Stimulated activated CD8-positive, alpha-beta memory T cell treated with anti-CD3 and anti-CD28 coated beads, Interleukin-12 subunit alpha, Interleukin-12 subunit beta, amount 100 ng/mL, for 24 hours (primary cell): ENCODE results near the gene GLRA1.
"Not testable (repeated sequence)": the region's sequence is repeated elsewhere in the genome, so short reads cannot be mapped to it uniquely, and the experiment has no call there.

Experiments
- DNase-seq: peaks from one replicate; pipeline ENCODE4 v3.0.0-alpha.2; 2020; ENCODE audit errors: extremely low read depth

Gene GLRA1

DNA sequence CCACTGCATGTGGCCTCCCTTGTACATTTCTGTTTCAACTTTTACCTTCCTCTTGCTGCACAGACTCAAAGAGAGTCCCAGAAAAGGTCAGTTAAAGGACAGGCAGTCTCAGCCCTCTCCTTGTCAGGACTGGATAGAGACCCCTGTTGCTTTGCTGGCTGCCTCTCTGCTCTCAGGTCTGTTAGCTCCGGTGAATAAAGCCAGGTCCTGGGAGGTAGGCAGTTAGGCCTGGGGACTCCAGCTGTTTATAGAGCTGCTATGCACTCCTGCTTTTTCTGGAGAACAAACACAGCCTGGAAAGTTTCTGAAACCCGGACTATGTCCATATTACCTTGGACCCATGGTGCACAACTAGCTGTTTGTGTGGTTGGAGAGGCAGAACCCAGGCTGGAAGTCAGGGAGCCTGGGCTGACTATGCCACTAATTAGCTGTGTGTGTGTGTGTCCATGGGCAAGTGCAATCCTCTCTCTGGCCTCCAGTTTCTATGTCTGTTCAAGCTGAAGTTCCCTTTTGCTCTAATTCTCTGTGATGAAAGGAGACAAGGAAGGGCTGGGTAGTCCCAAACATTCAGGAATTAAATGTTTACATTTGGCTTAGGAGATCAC, 42.9 kb downstream of the GLRA1 start:
- DNase-seq: no peak

GRCh38 chr5:151880324-151880723, 44.3 kb downstream of the GLRA1 start:
- DNase-seq: no peak

DNA sequence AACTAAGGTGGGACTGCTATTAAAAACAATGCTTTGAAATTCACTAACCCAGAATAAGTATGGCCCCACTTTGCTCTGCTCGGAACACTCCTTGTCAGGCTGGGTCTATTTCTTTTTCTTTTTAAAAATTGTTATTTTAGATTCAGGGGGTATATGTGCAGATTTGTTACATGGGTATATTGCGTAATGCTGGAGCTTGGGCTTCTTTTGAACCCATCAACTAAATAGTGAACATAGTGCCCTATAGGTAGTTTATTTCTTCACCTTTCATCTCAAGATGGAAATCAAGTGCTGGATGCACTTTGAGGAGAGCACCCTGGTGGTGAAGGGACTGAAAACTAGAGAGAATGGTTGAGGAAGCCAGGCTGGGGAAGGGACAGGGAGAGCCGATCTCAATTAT, 51.0 kb downstream of the GLRA1 start:
- DNase-seq: no peak

DNA sequence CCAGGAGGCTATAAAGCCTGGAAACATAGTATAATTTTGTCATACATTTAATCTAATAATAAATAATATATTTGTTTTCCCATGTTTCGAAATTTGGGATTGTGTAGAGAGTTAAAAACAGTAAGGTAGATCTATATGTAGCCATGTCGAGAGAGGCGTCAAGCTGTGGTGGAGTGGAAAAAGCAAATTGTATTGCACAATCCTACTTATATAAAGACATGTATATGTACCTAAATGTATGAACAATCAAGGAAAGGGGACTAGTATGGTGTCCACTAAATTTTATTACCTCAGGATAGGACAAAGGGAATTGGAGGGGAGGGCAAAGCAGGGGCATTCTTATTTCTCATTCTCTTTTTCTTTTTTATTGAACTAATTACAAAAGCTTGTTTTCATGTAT, 52.0 kb downstream of the GLRA1 start:
- DNase-seq: no peak

- DNase-seq: no peak
Observed at GRCh38 chr5:151870820-151871219, 53.8 kb downstream of the GLRA1 start.

- no peak for DNase-seq
Observed at GRCh38 chr5:151870271-151870670, 54.4 kb downstream of the GLRA1 start.

GRCh38 chr5:151869843-151870242, 54.8 kb downstream of the GLRA1 start:
- DNase-seq: no peak

DNA sequence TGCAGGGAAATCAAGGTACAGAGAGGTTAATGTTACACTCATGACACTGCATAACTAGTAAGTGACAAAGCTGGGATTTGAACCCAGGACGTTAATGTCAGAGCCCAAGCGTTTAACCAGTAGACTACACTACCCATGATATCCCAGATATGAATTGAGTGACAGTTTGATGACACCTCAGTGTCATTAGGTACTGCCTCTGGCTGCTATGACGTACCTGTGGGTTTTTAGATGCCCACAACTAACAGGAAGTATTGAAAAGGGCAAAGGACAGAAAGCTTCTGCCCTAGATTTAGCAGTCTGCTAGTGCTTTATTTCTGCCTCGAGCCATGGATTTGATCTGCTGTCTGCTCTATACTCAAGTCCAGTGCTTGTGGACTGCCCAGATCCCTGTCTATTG, 56.2 kb downstream of the GLRA1 start:
- DNase-seq: no peak

- DNase-seq: no peak
Observed at GRCh38 chr5:151864061-151864748, 60.4 kb downstream of the GLRA1 start.

DNA sequence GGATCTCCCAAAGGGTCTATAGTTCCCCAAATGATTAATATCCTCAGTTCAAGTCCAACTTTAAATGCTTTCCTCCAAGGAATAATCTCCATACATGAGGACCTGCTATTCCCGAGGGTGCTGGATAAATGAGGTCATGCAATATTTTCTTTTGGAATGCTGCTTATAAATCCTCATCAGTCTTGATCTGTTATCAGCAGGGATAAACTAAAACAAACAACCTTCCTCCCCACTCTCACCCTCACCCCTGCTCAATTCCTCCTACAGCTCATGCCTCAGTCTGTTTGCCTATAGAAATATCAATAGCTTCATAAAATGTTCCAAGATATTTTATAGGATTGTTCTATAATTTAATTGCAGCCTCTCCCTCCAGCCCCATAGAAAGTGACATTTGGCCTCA, 61.1 kb downstream of the GLRA1 start:
- DNase-seq: no peak

DNA sequence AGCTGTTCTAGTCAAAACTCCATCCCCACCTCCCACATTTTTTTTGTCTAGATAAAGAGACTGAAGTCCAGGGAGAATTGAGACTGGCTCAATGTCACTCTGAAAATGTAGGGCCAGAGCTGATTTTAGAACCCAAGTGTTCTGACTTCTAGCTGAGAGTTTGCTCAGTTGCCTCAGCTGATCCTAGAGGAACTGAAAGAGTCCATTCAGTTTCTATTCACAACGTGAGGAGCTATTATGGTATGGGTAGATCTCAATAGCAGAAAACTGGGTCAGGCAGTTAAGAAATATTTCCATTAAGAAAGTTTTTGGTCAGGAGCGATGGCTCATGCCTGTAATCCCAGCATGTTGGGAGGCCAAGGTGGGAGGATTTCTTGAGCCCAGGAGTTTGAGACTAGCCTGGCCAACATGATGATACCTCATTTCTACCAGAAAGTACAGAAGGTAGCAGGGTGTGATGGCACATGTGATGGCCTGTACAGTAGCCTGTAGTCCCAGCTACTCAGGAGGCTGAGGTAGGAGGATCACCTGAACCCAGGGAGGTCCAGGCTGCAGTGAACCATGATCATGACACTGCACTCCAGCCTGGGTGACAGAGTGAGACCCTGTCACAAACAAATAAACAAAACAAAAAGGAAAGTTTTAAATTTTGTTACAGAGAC, 61.7 kb downstream of the GLRA1 start:
- DNase-seq: no peak

DNA sequence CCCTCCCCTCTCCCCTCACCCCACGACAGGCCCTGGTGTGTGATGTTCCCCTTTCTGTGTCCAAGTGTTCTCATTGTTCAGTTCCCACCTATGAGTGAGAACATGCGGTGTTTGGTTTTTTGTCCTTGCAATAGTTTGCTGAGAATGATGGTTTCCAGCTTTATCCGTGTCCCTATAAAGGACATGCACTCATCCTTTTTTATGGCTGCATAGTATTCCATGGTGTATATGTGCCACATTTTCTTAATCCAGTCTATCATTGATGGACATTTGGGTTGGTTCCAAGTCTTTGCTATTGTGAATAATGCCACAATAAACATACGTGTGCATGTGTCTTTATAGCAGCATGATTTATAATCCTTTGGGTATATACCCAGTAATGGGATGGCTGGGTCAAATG, 63.8 kb downstream of the GLRA1 start:
- DNase-seq: not testable (repeated sequence)

DNA sequence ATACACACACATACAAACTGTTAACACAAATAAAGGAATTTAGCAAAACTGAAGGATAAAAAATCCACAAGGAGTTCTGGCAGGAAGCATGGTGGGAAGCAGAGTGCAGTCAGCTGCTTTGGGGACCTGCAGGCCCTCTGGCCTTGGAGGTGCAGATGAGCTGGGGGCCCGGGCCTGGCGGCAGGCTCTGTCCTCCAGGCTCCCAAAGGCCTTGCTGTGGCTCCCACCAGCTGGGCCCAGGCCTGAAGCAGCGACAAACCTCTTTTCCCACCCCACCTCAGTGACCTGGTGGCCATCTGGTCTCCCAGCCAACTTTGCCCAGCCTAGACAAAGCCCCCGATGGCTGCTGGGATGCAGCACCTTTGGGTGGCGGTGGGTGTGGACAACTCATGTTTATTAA, 67.8 kb downstream of the GLRA1 start:
- DNase-seq: no peak

GRCh38 chr5:151855701-151856100, 69.0 kb downstream of the GLRA1 start:
- no peak for DNase-seq

- DNase-seq: no peak
Observed at GRCh38 chr5:151847871-151848270, 76.8 kb downstream of the GLRA1 start.

DNA sequence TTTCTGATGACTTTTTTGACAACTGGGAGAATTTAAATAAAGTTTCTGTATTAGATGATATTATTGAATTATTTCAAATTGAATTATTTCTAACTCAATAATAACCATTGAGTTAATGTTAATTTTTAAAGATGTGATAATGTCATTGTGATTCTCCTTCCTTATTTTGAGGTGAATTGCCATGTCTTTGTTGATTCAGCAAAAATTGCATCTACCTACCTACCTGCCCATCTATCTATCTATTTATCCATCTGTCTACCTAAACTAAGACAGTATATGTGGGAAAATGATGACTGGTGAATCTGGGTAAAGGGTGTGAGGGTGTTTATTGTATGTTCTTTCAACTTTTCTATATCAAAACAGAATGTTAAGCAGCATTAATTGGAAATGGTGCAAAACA, 77.9 kb downstream of the GLRA1 start:
- DNase-seq: no peak

GRCh38 chr5:151832843-151833242, 91.8 kb downstream of the GLRA1 start:
- not testable (repeated sequence) for DNase-seq

DNA sequence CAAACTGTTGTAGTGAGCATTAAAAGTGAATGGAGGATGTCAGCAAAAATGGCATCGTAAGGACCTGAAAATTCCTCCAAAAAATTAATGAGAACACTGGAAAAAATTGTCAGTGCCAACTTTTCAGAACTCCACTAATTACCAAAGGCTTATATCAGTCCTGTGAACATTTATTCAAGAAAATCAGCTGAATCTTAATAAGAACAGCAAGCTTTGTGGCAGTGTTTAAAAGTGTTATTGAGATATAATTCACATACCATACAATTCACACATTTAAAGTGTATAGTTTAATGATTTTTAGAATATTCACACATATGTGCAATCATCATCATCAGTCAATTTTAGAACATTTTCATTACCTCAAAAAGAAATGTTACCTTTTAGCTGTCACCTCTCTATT, 95.3 kb downstream of the GLRA1 start:
- DNase-seq: no peak

- DNase-seq: no peak
Observed at GRCh38 chr5:151825445-151825844, 99.2 kb downstream of the GLRA1 start.

- no peak for DNase-seq
Observed at GRCh38 chr5:151822141-151822540, 102.5 kb downstream of the GLRA1 start.

GRCh38 chr5:151820903-151821302, 103.7 kb downstream of the GLRA1 start:
- DNase-seq: no peak

- DNase-seq: no peak
Observed at GRCh38 chr5:151820271-151820670, 104.4 kb downstream of the GLRA1 start.

DNA sequence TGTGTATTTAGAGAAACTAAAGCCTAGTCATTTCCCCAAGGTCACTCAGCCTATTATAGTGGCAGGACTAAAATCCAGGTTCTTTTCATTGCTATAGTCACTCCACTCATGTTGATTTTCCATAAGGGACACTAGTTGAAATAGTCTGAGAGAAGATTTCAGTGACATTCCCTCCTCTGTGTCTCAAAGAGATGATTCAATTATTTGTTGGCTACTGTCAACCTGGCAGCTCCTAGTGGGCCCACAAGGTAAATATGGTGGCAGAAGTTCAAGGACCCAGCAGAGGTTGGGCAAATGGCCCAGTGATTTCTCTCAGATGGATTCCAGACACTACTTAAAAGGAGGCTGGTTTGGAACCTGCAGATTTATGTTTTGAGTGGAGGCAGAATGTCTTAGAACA, 104.8 kb downstream of the GLRA1 start:
- no peak for DNase-seq
